Measurements from ENCODE around the gene SFTPA1.

DNA sequence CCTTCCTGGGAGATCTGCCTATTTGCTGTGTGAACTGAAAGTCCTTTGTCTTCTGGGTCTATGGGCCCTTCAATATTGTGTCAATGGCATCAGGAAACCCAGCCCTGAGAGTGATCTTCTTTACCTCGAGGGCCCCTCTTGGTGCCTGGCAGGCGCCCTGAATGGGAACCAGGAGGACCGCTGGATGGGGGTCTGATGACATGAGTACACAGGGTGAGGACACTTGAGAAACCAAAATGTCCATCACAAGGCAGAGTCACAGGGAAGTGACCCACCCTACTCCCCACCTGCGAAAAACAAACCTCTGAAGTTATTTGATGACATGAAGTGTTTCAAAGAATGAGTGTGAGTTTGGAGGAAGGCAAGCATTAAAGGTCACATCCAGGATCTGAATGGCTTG is 17.3 kb downstream of the SFTPA1 start:
- TF ChIP-seq CTCF (IDR thresholded peaks at IDR 0.05) (no peak), POLR2A (IDR thresholded peaks at IDR 0.05) (no peak)

Measured in uterus (tissue), 2 donors.